PC-9 (cell line): Measurements from ENCODE around the gene LOXL3. TPM values are rescaled to one million over a fixed set of nuclear protein-coding genes. Genes with fewer than 3 reads are reported as not detected.

Source experiments
- BruUV-seq: library from RNA; stranded (reverse); fragments of 400-500 nt; replicated peaks from 2 replicates; lab custom pipeline; 2021; lab: Mats Ljungman, UMichigan
- CTCF ChIA-PET: fragments of 300-600 bp; sonication (Branson Sonifier 250); formaldehyde crosslinking; loops from one replicate; lab custom pipeline; 2022; ENCODE audit warnings: antibody characterized with exemption; lab: Charles Lee
- POLR2A ChIA-PET: fragments of 300-600 bp; sonication (Branson Sonifier 250); formaldehyde crosslinking; loops from one replicate; lab custom pipeline; 2022; ENCODE audit warnings: antibody characterized with exemption; ENCODE audit not compliant: unreplicated experiment; lab: Charles Lee
- DNase-seq, 2 experiments: peaks; one replicate each; pipeline versions ENCODE4 v3.0.0 to v3.0.0-alpha.2; 2015 to 2022; ENCODE audit warnings: mixed read lengths in 1 of 2
- H2AFZ ChIP-seq: fragments of 200-600 bp; sonication (generic); 2 replicates; pipeline ENCODE4 v1.8.1; 2017; ENCODE audit warnings: antibody characterized with exemption
- H3F3A ChIP-seq: fragments of 200-600 bp; sonication (generic); 2 replicates; pipeline ENCODE4 v1.8.1; 2017; ENCODE audit warnings: antibody characterized with exemption, mild to moderate bottlenecking, low read depth; ENCODE audit not compliant: insufficient read depth
- H3K27ac ChIP-seq: fragments of 200-600 bp; sonication (generic); 2 replicates; pipeline ENCODE4 v1.6.1; 2016; ENCODE audit warnings: mixed run types
- H3K27me3 ChIP-seq: fragments of 200-600 bp; sonication (generic); 2 replicates; pipeline ENCODE4 v1.6.1; 2016; ENCODE audit warnings: low read depth, mixed run types; ENCODE audit not compliant: insufficient read depth
- H3K36me3 ChIP-seq: fragments of 200-600 bp; sonication (generic); 2 replicates; pipeline ENCODE4 v1.6.1; 2016; ENCODE audit warnings: low read depth, mixed run types
- H3K4me1 ChIP-seq: fragments of 200-600 bp; sonication (generic); replicated peaks from 2 replicates; pipeline ENCODE4 v1.6.1; 2016; ENCODE audit warnings: mixed run types; ENCODE audit not compliant: insufficient read depth
- H3K4me2 ChIP-seq: fragments of 200-600 bp; sonication (generic); 2 replicates; pipeline ENCODE4 v1.6.1; 2017; ENCODE audit warnings: mixed run types
- H3K4me3 ChIP-seq: fragments of 200-600 bp; sonication (generic); 2 replicates; pipeline ENCODE4 v1.6.1; 2016; ENCODE audit warnings: mixed run types
- H3K79me2 ChIP-seq: fragments of 200-600 bp; sonication (generic); 2 replicates; pipeline ENCODE4 v1.6.1; 2017; ENCODE audit warnings: low read depth, mixed run types
- H3K9me2 ChIP-seq: fragments of 200-600 bp; sonication (generic); 2 replicates; pipeline ENCODE4 v1.8.1; 2017; ENCODE audit warnings: mild to moderate bottlenecking; ENCODE audit not compliant: insufficient read depth
- H3K9me3 ChIP-seq: fragments of 200-600 bp; sonication (generic); 2 replicates; pipeline ENCODE4 v1.8.1; 2016; ENCODE audit warnings: low read depth; ENCODE audit not compliant: insufficient read depth
- H4K20me1 ChIP-seq: fragments of 200-600 bp; sonication (generic); 2 replicates; pipeline ENCODE4 v1.8.1; 2017; ENCODE audit not compliant: insufficient read depth
- EZH2 ChIP-seq: fragments of 200-600 bp; sonication (generic); IDR thresholded peaks from 2 replicates; pipeline ENCODE4 v1.8.0; 2017; ENCODE audit warnings: antibody characterized with exemption, low read depth
- intact Hi-C: fragments of 100-400 bp; cut with micrococcal nuclease; formaldehyde crosslinking; loops from one replicate; pipeline ENCODE4 v1.10.0; 2022; ENCODE audit not compliant: unreplicated experiment
- total RNA-seq: library from RNA; stranded (reverse); gene quantifications from 2 replicates; pipeline ENCODE4 v1.2.3, GENCODE V29; 2021
- TF ChIP-seq, protein P1 (sequence below): fragments of 200-600 bp; sonication (generic); conservative IDR thresholded peaks from 2 replicates; pipeline ENCODE4 v1.6.1; 2017; ENCODE audit warnings: mixed run types, antibody characterized with exemption, mild to moderate bottlenecking, moderate library complexity

The LOXL3 gene
- total RNA-seq, 1 experiment from 2014 or later, result 3.1 TPM

DNA sequence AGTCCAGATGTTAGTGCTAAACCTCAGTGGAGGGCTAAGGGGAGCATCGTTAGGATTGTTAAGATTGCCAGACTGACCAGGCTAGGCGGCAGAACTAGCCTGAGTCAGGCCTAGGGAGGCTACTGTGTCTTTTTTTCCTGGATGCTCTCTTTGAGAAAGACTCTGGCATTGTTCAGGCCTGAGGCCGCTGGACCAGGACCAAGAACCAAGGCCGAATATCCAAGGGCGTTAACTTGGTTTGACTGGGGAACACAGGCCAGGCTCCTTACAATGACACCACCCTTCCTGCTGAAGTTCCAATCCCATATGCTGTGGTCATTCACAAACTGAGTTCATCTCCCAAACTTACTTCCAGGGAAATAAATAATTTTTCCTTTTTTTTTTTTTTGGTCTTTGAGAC lies 13.5 kb downstream of the LOXL3 start:
- no peak for TF ChIP-seq EZH2
- TF ChIP-seq, protein P1, sequence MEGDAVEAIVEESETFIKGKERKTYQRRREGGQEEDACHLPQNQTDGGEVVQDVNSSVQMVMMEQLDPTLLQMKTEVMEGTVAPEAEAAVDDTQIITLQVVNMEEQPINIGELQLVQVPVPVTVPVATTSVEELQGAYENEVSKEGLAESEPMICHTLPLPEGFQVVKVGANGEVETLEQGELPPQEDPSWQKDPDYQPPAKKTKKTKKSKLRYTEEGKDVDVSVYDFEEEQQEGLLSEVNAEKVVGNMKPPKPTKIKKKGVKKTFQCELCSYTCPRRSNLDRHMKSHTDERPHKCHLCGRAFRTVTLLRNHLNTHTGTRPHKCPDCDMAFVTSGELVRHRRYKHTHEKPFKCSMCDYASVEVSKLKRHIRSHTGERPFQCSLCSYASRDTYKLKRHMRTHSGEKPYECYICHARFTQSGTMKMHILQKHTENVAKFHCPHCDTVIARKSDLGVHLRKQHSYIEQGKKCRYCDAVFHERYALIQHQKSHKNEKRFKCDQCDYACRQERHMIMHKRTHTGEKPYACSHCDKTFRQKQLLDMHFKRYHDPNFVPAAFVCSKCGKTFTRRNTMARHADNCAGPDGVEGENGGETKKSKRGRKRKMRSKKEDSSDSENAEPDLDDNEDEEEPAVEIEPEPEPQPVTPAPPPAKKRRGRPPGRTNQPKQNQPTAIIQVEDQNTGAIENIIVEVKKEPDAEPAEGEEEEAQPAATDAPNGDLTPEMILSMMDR, result no peak
- Histone ChIP-seq H3K79me2 (no peaks in the 10 kb centered on the region), H3F3A (0 out of 2 replicates have a peak, but pooled peaks cover 5% of the 10 kb centered on the region), H3K4me3 (no peak overlapping the region), H3K27me3 (no peaks in the 10 kb centered on the region), H4K20me1 (no peaks in the 10 kb centered on the region), H3K4me2 (no peak overlapping the region), H3K4me1 (no peaks in the 10 kb centered on the region), H3K27ac (no peak overlapping the region), H2AFZ (no peak overlapping the region), H3K36me3 (no peaks in the 10 kb centered on the region), H3K9me2 (no peaks in the 10 kb centered on the region), H3K9me3 (no peaks in the 10 kb centered on the region)
- CTCF ChIA-PET, result no interaction called here
- DNase-seq, result no peak
- POLR2A ChIA-PET, result no interaction called here
- no TSS peak for BruUV-seq
- intact Hi-C loops, result no loop called here

DNA sequence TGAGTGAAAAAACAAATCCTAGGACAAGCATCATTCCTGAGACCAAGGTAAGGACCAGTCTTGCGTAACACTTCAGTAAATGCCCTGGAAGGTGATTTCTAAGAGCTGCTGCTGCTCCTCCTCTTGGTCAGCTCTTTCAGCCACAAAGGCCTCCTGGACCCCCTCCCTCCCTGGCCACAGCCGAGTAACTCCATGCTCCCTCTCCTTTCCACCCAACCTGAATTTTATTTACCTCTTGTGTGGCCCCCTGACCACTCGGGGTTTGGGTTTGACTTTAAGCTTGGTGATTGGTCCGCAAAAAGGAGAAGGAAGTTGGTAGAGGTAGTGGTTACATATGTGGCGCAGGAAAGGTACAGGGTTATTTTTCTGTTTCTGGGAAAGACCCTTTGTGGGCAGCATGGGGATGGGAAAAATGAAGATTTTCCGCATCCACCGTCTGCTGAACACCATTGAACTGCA lies 14.8 kb downstream of the LOXL3 start:
- no TSS peak for BruUV-seq
- H3K4me1 ChIP-seq, result no peaks in the 10 kb centered on the region
- no peaks in the 10 kb centered on the region for H3K9me3 ChIP-seq
- H3K27me3 ChIP-seq, result no peaks in the 10 kb centered on the region
- no peak overlapping the region for H3K4me3 ChIP-seq
- no peak overlapping the region for H3K27ac ChIP-seq
- no peak overlapping the region for H3K4me2 ChIP-seq
- no peaks in the 10 kb centered on the region for H4K20me1 ChIP-seq
- no peak for DNase-seq
- ChIA-PET CTCF (interaction anchor here (0.6 kb wide), 1 partner anchor 1609 kb away, joined by 4 read pairs; no protein-coding TSS in a partner anchor), POLR2A (interaction anchor here (0.5 to 0.7 kb wide), 2 partner anchors 58 to 278 kb away, joined by 4 read pairs; no protein-coding TSS in a partner anchor)
- intact Hi-C loops, result no loop called here
- no peaks in the 10 kb centered on the region for H3K79me2 ChIP-seq
- H3F3A ChIP-seq, result 0 out of 2 replicates have a peak, but pooled peaks cover under 1% of the 10 kb centered on the region
- TF ChIP-seq, protein P1, result no peak
- no peak for TF ChIP-seq EZH2
- H2AFZ ChIP-seq, result no peak overlapping the region
- no peaks in the 10 kb centered on the region for H3K36me3 ChIP-seq
- no peaks in the 10 kb centered on the region for H3K9me2 ChIP-seq

DNA sequence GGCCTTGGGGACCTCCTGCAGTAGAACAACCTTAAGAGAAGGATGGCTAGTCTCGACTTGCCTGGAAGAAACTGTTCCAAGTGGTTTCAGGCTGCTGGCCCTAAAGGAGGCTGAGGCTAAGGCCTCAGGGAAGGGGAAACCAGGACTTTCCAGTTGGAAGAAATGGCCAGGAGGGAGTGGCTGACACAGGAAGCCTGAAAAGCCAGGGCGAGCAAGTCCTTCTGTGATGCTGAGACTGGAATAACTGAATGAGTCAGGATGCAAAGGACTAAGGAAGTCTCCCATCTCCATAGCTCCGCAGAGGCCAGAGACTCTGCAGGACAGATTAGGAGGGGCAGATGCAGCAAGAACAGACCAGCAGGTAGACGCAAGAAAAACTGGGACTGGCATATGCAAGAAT lies 16.6 kb downstream of the LOXL3 start:
- H3K27ac ChIP-seq, result no peak overlapping the region
- no peak for TF ChIP-seq EZH2
- TF ChIP-seq, protein P1, result no peak
- H3K9me2 ChIP-seq, result no peaks in the 10 kb centered on the region
- H3K4me1 ChIP-seq, result no peaks in the 10 kb centered on the region
- H3K4me2 ChIP-seq, result no peak overlapping the region
- H3K9me3 ChIP-seq, result no peaks in the 10 kb centered on the region
- H3K4me3 ChIP-seq, result no peak overlapping the region
- H3K27me3 ChIP-seq, result no peaks in the 10 kb centered on the region
- no peaks in the 10 kb centered on the region for H3K36me3 ChIP-seq
- POLR2A ChIA-PET, result no interaction called here
- H4K20me1 ChIP-seq, result no peaks in the 10 kb centered on the region
- CTCF ChIA-PET, result no interaction called here
- no TSS peak for BruUV-seq
- no peaks in the 10 kb centered on the region for H3K79me2 ChIP-seq
- intact Hi-C loops, result no loop called here
- DNase-seq, result no peak
- H2AFZ ChIP-seq, result no peak overlapping the region
- peaks cover under 1% of the 10 kb centered on the region; the same call in 1 of the 2 replicates for H3F3A ChIP-seq
